ENCODE data around the gene AMIGO1. TPM values are rescaled to one million over a fixed set of nuclear protein-coding genes. Genes with fewer than 3 reads are reported as not detected.

AMIGO1 gene
- total and polyA plus RNA-seq, 10 of the 15 experiments (the other 5 are each of a cell fraction or from before 2014, with no cell fraction given) = 0.02 to 0.28 (median 0.08) TPM; not detected in 1

DNA sequence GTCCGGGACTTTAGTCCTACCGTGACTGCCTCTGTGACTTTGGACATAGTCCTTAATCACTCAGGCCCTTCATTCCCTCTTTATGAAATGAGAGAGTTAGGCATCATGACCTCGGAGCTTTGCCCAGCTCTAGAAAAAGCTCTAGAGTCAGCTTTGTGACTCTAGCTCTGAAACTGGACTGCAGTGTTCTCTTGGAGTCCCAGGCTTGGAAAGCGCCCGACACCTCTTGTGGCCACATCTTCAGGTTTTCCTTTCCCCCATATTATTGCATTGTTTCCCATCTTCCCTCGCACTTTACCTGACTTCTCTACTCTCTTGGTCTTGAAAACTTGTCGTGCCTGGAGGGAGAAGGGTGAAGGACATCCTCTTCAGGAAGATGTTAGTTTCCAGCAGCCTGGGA is 12.5 kb upstream of the AMIGO1 start:
- in situ Hi-C loops (cut with MboI) = no loop called here
- Histone ChIP-seq H3K4me1 (ENCODE audit: control insufficient read depth, insufficient read depth, low read length) (peaks cover 5% of the 10 kb centered on the region), H3K27ac (ENCODE audit: control insufficient read depth, insufficient read depth) (no peak overlapping the region), H3K9ac (ENCODE audit: control insufficient read depth, insufficient read depth, low read length) (no peak overlapping the region), H3K36me3 (ENCODE audit: control insufficient read depth in 2 of 2, insufficient read depth in 2 of 2, low read length in 1 of 2) (no peaks in the 10 kb centered on the region), H3K4me3 (no peak overlapping the region), H4K20me1 (ENCODE audit: control insufficient read depth, insufficient read depth) (no peaks in the 10 kb centered on the region), H3K27me3 (replicated peaks in 1 of 2; ENCODE audit: control insufficient read depth in 2 of 2, insufficient read depth in 2 of 2, low read length in 1 of 2) (peaks cover 0 to 3% of the 10 kb centered on the region in 2 experiments; a peak in 3 of 4 replicates), H3K9me3 (replicated peaks; ENCODE audit: control insufficient read depth, insufficient read depth, low read length) (no peaks in the 10 kb centered on the region), H2AFZ (ENCODE audit: control insufficient read depth, low read depth, low read length) (no peak overlapping the region), H3K79me2 (ENCODE audit: control insufficient read depth, insufficient read depth, low read length) (no peaks in the 10 kb centered on the region), H3K4me2 (ENCODE audit: control insufficient read depth, insufficient read depth) (no peak overlapping the region)
- no TSS peak for BruUV-seq (replicated peaks)
- 45% methylated on average over 7 of the region's 7 CpGs for WGBS (ENCODE audit: insufficient coverage, insufficient replicate concordance, low lambda C conversion rate, missing lambda C conversion rate)
- ATAC-seq = no peak
- RAD21 ChIA-PET (ENCODE audit: unreplicated experiment) = interaction anchor here (1.0 to 1.2 kb wide), 2 partner anchors 8 to 13 kb away, joined by 3 read pairs; no protein-coding TSS in a partner anchor
- no peak for FAIRE-seq
- DNase-seq (ENCODE audit: low read depth, low spot score) = no peak
- intact Hi-C loops (cut with micrococcal nuclease; ENCODE audit: unreplicated experiment) = no loop called here
- POLR2A ChIA-PET = no interaction called here
- SMC1A ChIA-PET (ENCODE audit: uncharacterized antibody, unreplicated experiment) = interaction anchor here (12.8 kb wide), 1 partner anchor 13 kb away, joined by 205 read pairs; the partner anchor contains the start of gene AMIGO1
- CTCF ChIA-PET = interaction anchor here (1.0 to 21.3 kb wide), 3 partner anchors 10 to 21 kb away, joined by 3 to 1280 read pairs (median 7); partner anchors contain the start of genes AMIGO1 and CYB561D1
- TF ChIP-seq SMC3 (IDR thresholded peaks at IDR 0.05; ENCODE audit: borderline replicate concordance, low read length) (no peak), SPI1 (IDR thresholded peaks at IDR 0.05; ENCODE audit: borderline replicate concordance, insufficient read depth, low read depth, low read length) (no peak), FOXM1 (IDR thresholded peaks at IDR 0.05; ENCODE audit: low read depth, low read length) (no peak), MTA2 (IDR thresholded peaks at IDR 0.05; ENCODE audit: low read depth) (no peak), ATF7 (IDR thresholded peaks at IDR 0.05; ENCODE audit: low read depth) (no peak), HCFC1 (IDR thresholded peaks at IDR 0.05; ENCODE audit: low read length) (no peak), NFIC (IDR thresholded peaks at IDR 0.05; ENCODE audit: low read depth, low read length) (no peak), CHD2 (IDR thresholded peaks at IDR 0.05; ENCODE audit: borderline replicate concordance, low read depth, low read length) (no peak), SMAD1 (IDR thresholded peaks at IDR 0.05; ENCODE audit: low read depth, partially characterized antibody) (no peak), ZSCAN29 (IDR thresholded peaks at IDR 0.05) (no peak)
- TF ChIP-seq, protein P1, sequence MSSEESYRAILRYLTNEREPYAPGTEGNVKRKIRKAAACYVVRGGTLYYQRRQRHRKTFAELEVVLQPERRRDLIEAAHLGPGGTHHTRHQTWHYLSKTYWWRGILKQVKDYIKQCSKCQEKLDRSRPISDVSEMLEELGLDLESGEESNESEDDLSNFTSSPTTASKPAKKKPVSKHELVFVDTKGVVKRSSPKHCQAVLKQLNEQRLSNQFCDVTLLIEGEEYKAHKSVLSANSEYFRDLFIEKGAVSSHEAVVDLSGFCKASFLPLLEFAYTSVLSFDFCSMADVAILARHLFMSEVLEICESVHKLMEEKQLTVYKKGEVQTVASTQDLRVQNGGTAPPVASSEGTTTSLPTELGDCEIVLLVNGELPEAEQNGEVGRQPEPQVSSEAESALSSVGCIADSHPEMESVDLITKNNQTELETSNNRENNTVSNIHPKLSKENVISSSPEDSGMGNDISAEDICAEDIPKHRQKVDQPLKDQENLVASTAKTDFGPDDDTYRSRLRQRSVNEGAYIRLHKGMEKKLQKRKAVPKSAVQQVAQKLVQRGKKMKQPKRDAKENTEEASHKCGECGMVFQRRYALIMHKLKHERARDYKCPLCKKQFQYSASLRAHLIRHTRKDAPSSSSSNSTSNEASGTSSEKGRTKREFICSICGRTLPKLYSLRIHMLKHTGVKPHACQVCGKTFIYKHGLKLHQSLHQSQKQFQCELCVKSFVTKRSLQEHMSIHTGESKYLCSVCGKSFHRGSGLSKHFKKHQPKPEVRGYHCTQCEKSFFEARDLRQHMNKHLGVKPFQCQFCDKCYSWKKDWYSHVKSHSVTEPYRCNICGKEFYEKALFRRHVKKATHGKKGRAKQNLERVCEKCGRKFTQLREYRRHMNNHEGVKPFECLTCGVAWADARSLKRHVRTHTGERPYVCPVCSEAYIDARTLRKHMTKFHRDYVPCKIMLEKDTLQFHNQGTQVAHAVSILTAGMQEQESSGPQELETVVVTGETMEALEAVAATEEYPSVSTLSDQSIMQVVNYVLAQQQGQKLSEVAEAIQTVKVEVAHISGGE (CRISPR knock-in tag; IDR thresholded peaks at IDR 0.05) = no peak
- TF ChIP-seq, protein P2, sequence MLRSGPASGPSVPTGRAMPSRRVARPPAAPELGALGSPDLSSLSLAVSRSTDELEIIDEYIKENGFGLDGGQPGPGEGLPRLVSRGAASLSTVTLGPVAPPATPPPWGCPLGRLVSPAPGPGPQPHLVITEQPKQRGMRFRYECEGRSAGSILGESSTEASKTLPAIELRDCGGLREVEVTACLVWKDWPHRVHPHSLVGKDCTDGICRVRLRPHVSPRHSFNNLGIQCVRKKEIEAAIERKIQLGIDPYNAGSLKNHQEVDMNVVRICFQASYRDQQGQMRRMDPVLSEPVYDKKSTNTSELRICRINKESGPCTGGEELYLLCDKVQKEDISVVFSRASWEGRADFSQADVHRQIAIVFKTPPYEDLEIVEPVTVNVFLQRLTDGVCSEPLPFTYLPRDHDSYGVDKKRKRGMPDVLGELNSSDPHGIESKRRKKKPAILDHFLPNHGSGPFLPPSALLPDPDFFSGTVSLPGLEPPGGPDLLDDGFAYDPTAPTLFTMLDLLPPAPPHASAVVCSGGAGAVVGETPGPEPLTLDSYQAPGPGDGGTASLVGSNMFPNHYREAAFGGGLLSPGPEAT (IDR thresholded peaks at IDR 0.05; ENCODE audit: low read depth) = no peak
- TF ChIP-seq, protein P3, sequence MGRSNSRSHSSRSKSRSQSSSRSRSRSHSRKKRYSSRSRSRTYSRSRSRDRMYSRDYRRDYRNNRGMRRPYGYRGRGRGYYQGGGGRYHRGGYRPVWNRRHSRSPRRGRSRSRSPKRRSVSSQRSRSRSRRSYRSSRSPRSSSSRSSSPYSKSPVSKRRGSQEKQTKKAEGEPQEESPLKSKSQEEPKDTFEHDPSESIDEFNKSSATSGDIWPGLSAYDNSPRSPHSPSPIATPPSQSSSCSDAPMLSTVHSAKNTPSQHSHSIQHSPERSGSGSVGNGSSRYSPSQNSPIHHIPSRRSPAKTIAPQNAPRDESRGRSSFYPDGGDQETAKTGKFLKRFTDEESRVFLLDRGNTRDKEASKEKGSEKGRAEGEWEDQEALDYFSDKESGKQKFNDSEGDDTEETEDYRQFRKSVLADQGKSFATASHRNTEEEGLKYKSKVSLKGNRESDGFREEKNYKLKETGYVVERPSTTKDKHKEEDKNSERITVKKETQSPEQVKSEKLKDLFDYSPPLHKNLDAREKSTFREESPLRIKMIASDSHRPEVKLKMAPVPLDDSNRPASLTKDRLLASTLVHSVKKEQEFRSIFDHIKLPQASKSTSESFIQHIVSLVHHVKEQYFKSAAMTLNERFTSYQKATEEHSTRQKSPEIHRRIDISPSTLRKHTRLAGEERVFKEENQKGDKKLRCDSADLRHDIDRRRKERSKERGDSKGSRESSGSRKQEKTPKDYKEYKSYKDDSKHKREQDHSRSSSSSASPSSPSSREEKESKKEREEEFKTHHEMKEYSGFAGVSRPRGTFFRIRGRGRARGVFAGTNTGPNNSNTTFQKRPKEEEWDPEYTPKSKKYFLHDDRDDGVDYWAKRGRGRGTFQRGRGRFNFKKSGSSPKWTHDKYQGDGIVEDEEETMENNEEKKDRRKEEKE (IDR thresholded peaks at IDR 0.05) = no peak
- TF ChIP-seq, protein P4, sequence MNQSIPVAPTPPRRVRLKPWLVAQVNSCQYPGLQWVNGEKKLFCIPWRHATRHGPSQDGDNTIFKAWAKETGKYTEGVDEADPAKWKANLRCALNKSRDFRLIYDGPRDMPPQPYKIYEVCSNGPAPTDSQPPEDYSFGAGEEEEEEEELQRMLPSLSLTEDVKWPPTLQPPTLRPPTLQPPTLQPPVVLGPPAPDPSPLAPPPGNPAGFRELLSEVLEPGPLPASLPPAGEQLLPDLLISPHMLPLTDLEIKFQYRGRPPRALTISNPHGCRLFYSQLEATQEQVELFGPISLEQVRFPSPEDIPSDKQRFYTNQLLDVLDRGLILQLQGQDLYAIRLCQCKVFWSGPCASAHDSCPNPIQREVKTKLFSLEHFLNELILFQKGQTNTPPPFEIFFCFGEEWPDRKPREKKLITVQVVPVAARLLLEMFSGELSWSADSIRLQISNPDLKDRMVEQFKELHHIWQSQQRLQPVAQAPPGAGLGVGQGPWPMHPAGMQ (IDR thresholded peaks at IDR 0.05; ENCODE audit: borderline replicate concordance) = no peak
